GM19452 (cell line): ENCODE results near the gene LRRC3B.
"Not testable (repeated sequence)": the region's sequence is repeated elsewhere in the genome, so short reads cannot be mapped to it uniquely, and the experiment has no call there.

Experiments used
- ATAC-seq: cut with Tn5 transposase; IDR thresholded peaks from one replicate; pipeline ENCODE4 v1.9.1; 2021; ENCODE audit not compliant: unreplicated experiment

Gene LRRC3B, protein sequence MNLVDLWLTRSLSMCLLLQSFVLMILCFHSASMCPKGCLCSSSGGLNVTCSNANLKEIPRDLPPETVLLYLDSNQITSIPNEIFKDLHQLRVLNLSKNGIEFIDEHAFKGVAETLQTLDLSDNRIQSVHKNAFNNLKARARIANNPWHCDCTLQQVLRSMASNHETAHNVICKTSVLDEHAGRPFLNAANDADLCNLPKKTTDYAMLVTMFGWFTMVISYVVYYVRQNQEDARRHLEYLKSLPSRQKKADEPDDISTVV

GRCh38 chr3:26622621-26623418, at the start of gene LRRC3B:
LRRC3B (plus strand) TSS chr3:26622772; CDS start chr3:26709673, 86,901 bp downstream.
- ATAC-seq: no peak

DNA sequence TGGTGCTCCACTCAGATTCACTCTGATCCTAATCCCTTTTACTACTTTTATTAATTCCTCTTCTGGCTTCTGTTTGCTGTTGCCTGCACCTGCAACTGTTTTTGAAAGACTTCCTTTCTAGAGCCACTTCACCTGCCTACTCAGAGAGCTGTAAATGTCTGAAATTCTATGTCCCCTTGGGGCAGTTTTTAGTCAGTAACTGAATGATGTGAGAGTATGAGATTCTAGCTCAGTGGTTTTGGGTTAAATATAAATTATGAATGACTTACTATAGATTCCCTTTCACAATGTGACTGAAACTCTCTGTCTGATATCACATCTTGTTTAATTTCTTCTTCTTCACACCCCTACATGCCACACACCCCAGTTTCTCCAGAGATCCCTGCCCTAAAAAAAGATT, 47.8 kb upstream of the LRRC3B start:
- ATAC-seq: no peak

- no peak for ATAC-seq
Measured at GRCh38 chr3:26579116-26579515, 43.5 kb upstream of the LRRC3B start.

DNA sequence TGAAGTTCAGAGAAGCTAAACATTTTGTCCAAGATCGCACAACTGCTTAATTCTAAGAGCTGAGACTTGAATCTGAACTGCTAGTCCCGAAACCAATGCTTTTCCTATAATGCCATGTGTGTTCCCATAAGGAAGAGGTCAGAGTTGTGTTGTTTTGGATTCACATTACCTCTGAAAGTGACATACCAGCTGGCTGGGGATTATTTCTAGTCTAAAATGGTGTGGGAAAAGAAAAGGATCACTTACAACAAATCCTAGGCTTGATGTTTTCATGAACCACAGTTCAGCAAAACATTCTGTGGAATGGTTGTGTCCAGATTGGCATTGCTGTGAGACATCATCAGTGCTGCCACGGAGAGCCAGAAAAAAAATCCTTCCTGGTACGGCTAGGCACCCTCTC, 35.0 kb upstream of the LRRC3B start:
- no peak for ATAC-seq

DNA sequence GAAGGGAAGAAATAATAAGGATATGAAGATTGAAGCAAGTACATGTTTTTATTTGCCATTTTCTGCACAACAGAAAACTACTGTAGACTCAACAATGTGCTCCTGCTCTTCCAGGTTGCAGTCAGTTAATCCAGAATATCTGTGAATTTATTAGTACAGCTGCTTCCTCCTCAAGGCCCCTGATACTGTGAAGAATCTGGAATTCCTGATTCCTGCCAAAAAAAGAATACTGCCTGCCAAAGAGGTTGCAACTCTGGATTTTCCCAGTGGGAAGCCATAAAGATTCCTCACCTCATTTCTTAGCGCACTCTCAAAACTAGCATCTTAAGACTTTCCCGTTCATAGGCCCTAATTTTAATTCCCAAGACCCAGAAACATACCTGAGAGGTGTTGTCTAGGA, 33.6 kb upstream of the LRRC3B start:
- ATAC-seq: no peak

GRCh38 chr3:26589678-26590077, 32.9 kb upstream of the LRRC3B start:
- no peak for ATAC-seq

DNA sequence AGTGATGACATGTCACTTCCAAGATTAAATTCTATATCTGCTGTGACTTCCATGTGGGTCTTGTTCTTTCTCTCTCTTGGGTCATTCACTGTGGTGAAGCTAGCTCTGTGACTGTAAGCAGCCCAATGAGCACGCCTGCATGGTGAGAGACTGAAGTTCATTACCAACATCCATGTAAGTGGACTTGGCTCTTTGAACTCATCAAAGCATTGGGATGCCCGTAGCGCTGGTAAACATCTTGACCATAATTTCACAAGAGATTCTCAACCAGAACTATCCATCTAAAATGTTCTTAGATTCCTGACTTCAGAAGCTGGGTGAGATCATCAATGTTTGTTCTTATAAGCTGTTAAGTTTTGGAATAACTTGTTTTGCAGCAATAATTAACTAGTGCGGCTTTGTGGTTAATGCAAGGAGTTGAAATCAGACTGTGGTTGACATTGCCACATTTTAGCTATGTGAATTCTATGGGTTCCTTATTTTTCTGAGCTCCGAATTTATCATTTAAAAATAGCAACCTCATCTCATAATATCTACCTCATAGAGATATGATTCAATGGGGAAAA, 31.6 kb upstream of the LRRC3B start:
- no peak for ATAC-seq

GRCh38 chr3:26591926-26592325, 30.6 kb upstream of the LRRC3B start:
- no peak for ATAC-seq

- ATAC-seq: no peak
Measured at GRCh38 chr3:26592451-26592850, 30.1 kb upstream of the LRRC3B start.

DNA sequence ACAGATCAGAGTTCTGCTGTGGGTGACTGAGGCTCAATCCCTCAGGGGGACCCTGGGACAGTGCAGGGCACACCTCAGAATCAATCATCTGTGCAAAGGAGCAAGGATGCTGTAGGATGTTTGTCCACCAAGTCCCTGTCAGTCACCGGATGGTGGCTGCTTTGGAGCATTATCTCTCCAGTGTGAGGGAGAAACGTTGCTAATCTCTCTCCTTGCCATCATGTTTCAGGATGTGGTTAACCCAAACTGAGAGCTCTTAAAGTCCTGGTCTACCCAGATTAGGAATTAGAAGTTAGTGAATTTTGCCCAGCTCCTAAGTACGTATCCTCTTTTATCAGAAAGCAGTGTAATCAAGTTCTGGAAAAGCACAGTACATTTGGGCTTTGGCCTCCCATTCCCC, 26.2 kb upstream of the LRRC3B start:
- no peak for ATAC-seq

- ATAC-seq: not testable (repeated sequence)
Measured at GRCh38 chr3:26603311-26603710, 19.3 kb upstream of the LRRC3B start.

- ATAC-seq: not testable (repeated sequence)
Measured at GRCh38 chr3:26603771-26604170, 18.8 kb upstream of the LRRC3B start.

DNA sequence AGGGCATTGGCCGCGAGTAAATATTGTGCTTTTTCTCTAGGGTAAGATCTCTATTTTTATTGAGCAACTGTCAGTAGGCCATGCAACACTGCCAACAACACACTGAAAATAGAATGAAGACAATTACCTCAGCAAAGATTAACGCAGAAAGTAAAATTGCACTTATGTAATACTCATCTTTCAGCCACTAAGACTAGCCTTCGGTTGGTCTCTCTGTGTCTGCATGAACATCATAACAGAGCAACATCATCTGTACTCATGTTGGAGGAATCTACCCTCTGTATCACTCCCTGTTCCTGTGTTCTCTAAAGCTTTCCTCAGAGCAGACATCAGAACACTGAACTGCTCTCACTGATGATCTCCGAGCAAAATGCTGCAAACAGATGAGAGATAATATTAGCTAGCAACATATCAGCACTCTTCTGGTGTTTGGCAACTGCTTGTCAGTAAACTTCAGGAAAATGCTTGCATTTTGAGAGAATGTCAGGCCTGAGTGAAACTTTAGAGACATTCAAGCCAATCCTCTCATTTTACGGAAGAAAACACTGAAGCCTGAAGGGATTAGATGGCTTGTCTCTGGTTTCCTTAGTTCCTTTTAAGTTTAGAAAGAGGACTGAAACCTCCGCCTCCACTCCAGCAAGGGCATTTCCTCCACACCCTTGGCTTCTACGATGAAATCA, 8.4 kb upstream of the LRRC3B start:
- ATAC-seq: no peak

DNA sequence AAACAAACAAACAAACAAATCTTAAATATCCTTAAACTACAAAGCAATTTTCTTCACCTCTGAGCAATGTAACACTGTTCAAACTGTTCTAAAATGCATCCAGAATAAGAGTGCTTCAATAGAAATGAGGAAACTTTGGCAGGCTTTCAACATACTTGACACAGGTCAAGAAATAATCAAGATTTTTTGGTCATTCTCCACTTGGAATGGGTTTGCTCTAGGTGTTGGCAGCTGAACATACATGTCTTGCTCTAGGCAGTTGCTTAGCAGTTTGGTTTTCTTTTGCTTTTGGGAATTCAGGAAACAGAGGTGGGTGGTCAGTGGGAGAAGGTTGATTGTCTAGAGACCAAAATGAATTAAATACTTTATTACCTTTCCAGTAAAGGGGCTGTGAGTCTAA, 1.4 kb upstream of the LRRC3B start:
- ATAC-seq: no peak

DNA sequence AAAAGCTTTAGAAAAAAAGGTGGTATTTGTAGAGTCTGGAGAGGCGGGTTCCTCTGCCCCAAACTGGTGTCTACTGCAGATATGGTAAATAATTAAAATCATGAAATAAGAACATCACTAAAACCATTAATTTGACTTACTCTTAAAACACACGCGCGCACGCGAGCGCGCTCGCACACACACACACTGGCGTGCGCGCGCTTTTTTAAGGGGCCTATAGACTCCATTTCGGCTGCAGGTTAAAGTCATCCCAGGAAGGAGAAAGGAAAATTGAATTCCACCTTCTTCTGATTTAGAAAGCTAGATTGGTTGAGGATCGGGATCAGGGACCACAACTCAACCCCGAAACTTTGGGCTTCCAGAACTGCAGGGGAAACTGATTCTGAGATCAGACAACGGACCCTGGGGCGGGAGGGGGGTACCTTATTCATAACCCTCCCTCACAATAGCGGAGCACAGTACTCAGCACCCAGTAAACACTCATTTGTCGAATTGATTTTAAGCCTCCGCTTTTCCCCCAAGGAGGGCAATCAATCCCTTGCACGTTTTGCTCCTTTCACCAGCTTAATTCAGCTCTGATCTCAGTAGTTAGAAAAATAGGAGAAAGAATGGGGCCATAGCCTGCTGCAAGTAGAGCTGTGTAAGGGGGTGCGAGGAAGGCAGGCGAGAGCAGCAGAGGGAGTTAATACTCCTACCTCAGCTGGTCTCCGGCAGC, 509 bp upstream of the LRRC3B start:
- no peak for ATAC-seq

- no peak for ATAC-seq
Measured at GRCh38 chr3:26623419-26624208, 1.0 kb downstream of the LRRC3B start.

DNA sequence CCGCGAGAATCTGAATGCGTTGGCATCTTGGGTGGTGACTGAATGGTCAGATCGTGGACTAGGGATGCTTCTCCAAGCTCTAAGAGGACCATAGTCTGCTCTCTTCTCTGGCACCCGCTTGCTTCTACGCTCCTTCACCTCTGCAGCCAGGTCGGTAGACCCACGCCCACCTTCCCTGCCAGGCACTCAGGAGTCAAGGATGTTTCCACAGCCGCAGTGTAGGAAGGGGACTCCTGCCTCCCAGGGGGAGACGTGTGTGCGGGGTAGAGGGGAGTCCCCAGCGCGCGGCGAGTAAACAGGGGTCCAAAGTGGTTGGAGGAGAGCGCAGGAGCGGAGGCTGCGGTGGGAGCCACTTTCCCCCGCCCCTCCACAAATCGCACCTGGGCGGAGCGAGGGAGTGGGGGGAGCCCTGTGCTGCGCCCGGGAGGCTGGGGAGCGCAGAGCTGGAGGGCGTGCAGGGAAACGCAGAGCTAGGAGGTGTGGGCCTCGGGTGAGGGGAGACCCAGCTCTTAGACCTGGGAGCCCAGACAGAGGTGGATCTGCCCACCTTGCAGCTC, 1.7 kb downstream of the LRRC3B start:
- ATAC-seq: no peak

DNA sequence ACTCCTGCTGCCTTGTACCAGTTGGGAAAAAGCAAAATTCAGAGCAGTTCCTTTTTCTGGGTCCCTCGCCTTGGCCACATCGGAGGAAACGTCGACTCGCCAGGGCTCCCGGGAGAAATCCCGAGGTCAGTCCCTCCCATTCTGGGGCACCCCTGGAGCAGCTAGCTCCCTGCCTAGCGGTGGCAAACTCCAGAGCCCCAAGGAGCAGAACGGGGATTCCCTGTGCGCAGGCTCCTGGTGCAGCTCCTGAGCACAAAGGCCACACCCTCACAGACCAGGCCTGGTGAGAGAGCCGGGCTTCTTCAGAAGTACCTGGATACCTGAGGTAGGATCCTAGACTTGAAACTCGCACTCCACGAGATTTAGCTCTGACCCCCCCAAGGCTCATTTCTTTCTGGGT, 2.6 kb downstream of the LRRC3B start:
- ATAC-seq: no peak

GRCh38 chr3:26627080-26627479, 4.5 kb downstream of the LRRC3B start:
- ATAC-seq: no peak

- ATAC-seq: no peak
Measured at GRCh38 chr3:26628915-26629314, 6.3 kb downstream of the LRRC3B start.
